DND-41 (cell line): Measurements from ENCODE around the gene MTHFS.
"Not testable (repeated sequence)": the region's sequence is repeated elsewhere in the genome, so short reads cannot be mapped to it uniquely, and the experiment has no call there.

Experiments used
- ATAC-seq: fragments of 200-7000 bp; cut with Tn5 transposase; 3 replicates; pipeline ENCODE4 v1.9.1; 2021; ENCODE audit warnings: low read depth; ENCODE audit not compliant: insufficient read depth
- DNase-seq: peaks from one replicate; pipeline ENCODE4 v3.0.0-alpha.2; 2020
- H2AFZ ChIP-seq: 2 replicates; pipeline ENCODE4 v1.6.0; 2012; ENCODE audit warnings: low read depth, low read length
- H3K27ac ChIP-seq: 2 replicates; pipeline ENCODE4 v1.5.1; 2012; ENCODE audit warnings: low read length, inconsistent platforms
- H3K27me3 ChIP-seq: fragments of 200-600 bp; sonication (generic); 2 replicates; pipeline ENCODE4 v1.6.0; 2012; ENCODE audit warnings: low read length, mild to moderate bottlenecking, inconsistent platforms; ENCODE audit not compliant: insufficient read depth, poor library complexity
- H3K36me3 ChIP-seq: 2 replicates; pipeline ENCODE4 v1.5.1; 2012; ENCODE audit warnings: low read length, inconsistent platforms; ENCODE audit not compliant: insufficient read depth
- H3K4me1 ChIP-seq: 2 replicates; pipeline ENCODE4 v1.5.1; 2012; ENCODE audit warnings: mild to moderate bottlenecking, low read length; ENCODE audit not compliant: insufficient read depth
- H3K4me2 ChIP-seq: 2 replicates; pipeline ENCODE4 v1.6.0; 2012; ENCODE audit warnings: mild to moderate bottlenecking, moderate library complexity, low read length, inconsistent platforms; ENCODE audit not compliant: insufficient read depth
- H3K4me3 ChIP-seq, 2 experiments: fragments of 200-600 bp in 1 of 2; shearing (Covaris generic) in 1 of 2; 2 replicates each; pipeline ENCODE4 v1.5.1; 2012 to 2016; ENCODE audit warnings: inconsistent platforms in 2 of 2, low read length in 2 of 2, mild to moderate bottlenecking in 2 of 2, low read depth in 1 of 2, moderate library complexity in 1 of 2
- H3K79me2 ChIP-seq: 2 replicates; pipeline ENCODE4 v1.6.0; 2012; ENCODE audit warnings: low read length, inconsistent platforms; ENCODE audit not compliant: insufficient read depth
- H3K9ac ChIP-seq: 2 replicates; pipeline ENCODE4 v1.6.0; 2012; ENCODE audit warnings: low read depth, mild to moderate bottlenecking, inconsistent platforms, low read length, moderate library complexity
- H3K9me3 ChIP-seq: 2 replicates; pipeline ENCODE4 v1.5.1; 2012; ENCODE audit warnings: low read length, moderate library complexity, mild to moderate bottlenecking, inconsistent platforms; ENCODE audit not compliant: insufficient read depth, severe bottlenecking
- H4K20me1 ChIP-seq: 2 replicates; pipeline ENCODE4 v1.6.0; 2012; ENCODE audit warnings: low read length; ENCODE audit not compliant: insufficient read depth
- CTCF ChIP-seq: IDR thresholded peaks from 2 replicates; pipeline ENCODE4 v1.5.1; 2012; ENCODE audit warnings: borderline replicate concordance, low read length, moderate library complexity, mild to moderate bottlenecking; ENCODE audit not compliant: poor library complexity, severe bottlenecking; ENCODE audit errors: extremely low read depth
- EZH2 ChIP-seq: IDR thresholded peaks from 3 replicates; pipeline ENCODE4 v1.6.1; 2012; ENCODE audit warnings: borderline replicate concordance, low read depth, mild to moderate bottlenecking, moderate library complexity, low read length, inconsistent platforms; ENCODE audit not compliant: severe bottlenecking

MTHFS gene

GRCh38 chr15:79933231-79933630, 36.4 kb upstream of the MTHFS start:
- Histone ChIP-seq H3K9me3 (no peaks in the 10 kb centered on the region), H3K9ac (no peak overlapping the region), H3K4me3 (no peak overlapping the region), H3K4me2 (no peak overlapping the region), H3K36me3 (no peaks in the 10 kb centered on the region), H4K20me1 (no peaks in the 10 kb centered on the region), H3K79me2 (no peaks in the 10 kb centered on the region), H3K4me1 (peaks cover 8% of the 10 kb centered on the region), H3K27ac (no peak overlapping the region), H3K27me3 (no peaks in the 10 kb centered on the region), H2AFZ (no peak overlapping the region)
- DNase-seq = peak; percentile 27
- peak; percentile 63 for ATAC-seq
- no peak for TF ChIP-seq CTCF
- TF ChIP-seq EZH2 = no peak

- H3K36me3 ChIP-seq = no peaks in the 10 kb centered on the region
- peaks cover 8% of the 10 kb centered on the region for H3K4me1 ChIP-seq
- no peak for TF ChIP-seq CTCF
- no peak for TF ChIP-seq EZH2
- no peak overlapping the region for H2AFZ ChIP-seq
- DNase-seq (no peak), ATAC-seq (no peak)
- H3K9ac ChIP-seq = no peak overlapping the region
- no peaks in the 10 kb centered on the region for H4K20me1 ChIP-seq
- H3K9me3 ChIP-seq = no peaks in the 10 kb centered on the region
- H3K79me2 ChIP-seq = no peaks in the 10 kb centered on the region
- H3K4me2 ChIP-seq = no peak overlapping the region
- no peak overlapping the region for H3K27ac ChIP-seq
- no peaks in the 10 kb centered on the region for H3K27me3 ChIP-seq
- no peak overlapping the region for H3K4me3 ChIP-seq
Observed at GRCh38 chr15:79932447-79932846, 35.6 kb upstream of the MTHFS start.

GRCh38 chr15:79930516-79930915, 33.7 kb upstream of the MTHFS start:
- no peaks in the 10 kb centered on the region for H3K79me2 ChIP-seq
- H4K20me1 ChIP-seq = no peaks in the 10 kb centered on the region
- no peaks in the 10 kb centered on the region for H3K36me3 ChIP-seq
- H3K4me3 ChIP-seq = no peak overlapping the region
- H3K27me3 ChIP-seq = no peaks in the 10 kb centered on the region
- ATAC-seq (no peak), DNase-seq (no peak)
- no peak overlapping the region for H2AFZ ChIP-seq
- H3K27ac ChIP-seq = no peak overlapping the region
- H3K4me1 ChIP-seq = peaks cover 8% of the 10 kb centered on the region
- TF ChIP-seq CTCF (no peak), EZH2 (no peak)
- no peaks in the 10 kb centered on the region for H3K9me3 ChIP-seq
- H3K4me2 ChIP-seq = no peak overlapping the region
- H3K9ac ChIP-seq = no peak overlapping the region

- ATAC-seq (no peak), DNase-seq (no peak)
- H2AFZ ChIP-seq = no peak overlapping the region
- H3K4me3 ChIP-seq = no peak overlapping the region
- peaks cover 2% of the 10 kb centered on the region; the same call in 1 of the 2 replicates for H3K79me2 ChIP-seq
- TF ChIP-seq EZH2 = no peak
- no peak for TF ChIP-seq CTCF
- no peak overlapping the region for H3K4me2 ChIP-seq
- H3K36me3 ChIP-seq = no peaks in the 10 kb centered on the region
- no peak overlapping the region for H3K9ac ChIP-seq
- H3K27me3 ChIP-seq = no peaks in the 10 kb centered on the region
- no peaks in the 10 kb centered on the region for H4K20me1 ChIP-seq
- H3K4me1 ChIP-seq = peaks cover 12% of the 10 kb centered on the region
- H3K27ac ChIP-seq = no peak overlapping the region
- no peaks in the 10 kb centered on the region for H3K9me3 ChIP-seq
Observed at GRCh38 chr15:79929412-79929811, 32.6 kb upstream of the MTHFS start.

DNA sequence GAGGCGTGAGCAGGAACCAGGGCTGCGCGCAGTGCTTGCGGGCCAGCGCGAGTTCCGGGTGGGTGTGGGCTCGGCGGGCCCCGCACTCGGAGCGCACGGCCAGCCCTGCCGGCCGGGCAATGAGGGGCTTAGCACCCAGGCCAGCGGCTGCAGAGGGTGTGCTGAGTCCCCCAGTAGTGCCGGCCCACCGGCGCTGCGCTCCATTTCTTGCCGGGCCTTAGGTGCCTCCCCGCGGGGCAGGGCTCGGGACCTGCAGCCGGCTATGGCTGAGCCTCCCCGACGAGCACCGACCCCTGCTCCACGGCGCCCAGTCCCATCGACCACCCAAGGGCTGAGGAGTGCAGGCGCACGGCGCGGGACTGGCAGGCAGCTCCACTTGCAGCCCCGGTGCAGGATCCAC, 29.3 kb upstream of the MTHFS start:
- Histone ChIP-seq H3K9me3 (peaks cover 15% of the 10 kb centered on the region), H3K36me3 (peaks cover 13% of the 10 kb centered on the region), H3K79me2 (peaks cover 27% of the 10 kb centered on the region), H3K4me1 (peaks cover 17% of the 10 kb centered on the region)
- not testable (repeated sequence) for H4K20me1 ChIP-seq, ATAC-seq, H2AFZ ChIP-seq, DNase-seq, H3K4me2 ChIP-seq, H3K4me3 ChIP-seq, H3K27me3 ChIP-seq, H3K27ac ChIP-seq, H3K9ac ChIP-seq
